Measurements from ENCODE around the gene SMIM38.

SMIM38 gene

GRCh38 chr11:69115586-69116560 lies 39.9 kb upstream of the SMIM38 start:
- no peak for DNase-seq (ENCODE audit: low read depth)
- TF ChIP-seq, protein P1, sequence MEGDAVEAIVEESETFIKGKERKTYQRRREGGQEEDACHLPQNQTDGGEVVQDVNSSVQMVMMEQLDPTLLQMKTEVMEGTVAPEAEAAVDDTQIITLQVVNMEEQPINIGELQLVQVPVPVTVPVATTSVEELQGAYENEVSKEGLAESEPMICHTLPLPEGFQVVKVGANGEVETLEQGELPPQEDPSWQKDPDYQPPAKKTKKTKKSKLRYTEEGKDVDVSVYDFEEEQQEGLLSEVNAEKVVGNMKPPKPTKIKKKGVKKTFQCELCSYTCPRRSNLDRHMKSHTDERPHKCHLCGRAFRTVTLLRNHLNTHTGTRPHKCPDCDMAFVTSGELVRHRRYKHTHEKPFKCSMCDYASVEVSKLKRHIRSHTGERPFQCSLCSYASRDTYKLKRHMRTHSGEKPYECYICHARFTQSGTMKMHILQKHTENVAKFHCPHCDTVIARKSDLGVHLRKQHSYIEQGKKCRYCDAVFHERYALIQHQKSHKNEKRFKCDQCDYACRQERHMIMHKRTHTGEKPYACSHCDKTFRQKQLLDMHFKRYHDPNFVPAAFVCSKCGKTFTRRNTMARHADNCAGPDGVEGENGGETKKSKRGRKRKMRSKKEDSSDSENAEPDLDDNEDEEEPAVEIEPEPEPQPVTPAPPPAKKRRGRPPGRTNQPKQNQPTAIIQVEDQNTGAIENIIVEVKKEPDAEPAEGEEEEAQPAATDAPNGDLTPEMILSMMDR (IDR thresholded peaks at IDR 0.05; ENCODE audit: low read length, missing control alignments): no peak
- H3K4me3 ChIP-seq (replicated peaks; ENCODE audit: low read depth, low read length): no peak overlapping the region

GRCh38 chr11:69116671-69117070 lies 39.1 kb upstream of the SMIM38 start:
- no peak overlapping the region for H3K4me3 ChIP-seq (replicated peaks; ENCODE audit: low read depth, low read length)
- TF ChIP-seq, protein P1 (IDR thresholded peaks at IDR 0.05; ENCODE audit: low read length, missing control alignments): no peak
- no peak for DNase-seq (ENCODE audit: low read depth)

DNA sequence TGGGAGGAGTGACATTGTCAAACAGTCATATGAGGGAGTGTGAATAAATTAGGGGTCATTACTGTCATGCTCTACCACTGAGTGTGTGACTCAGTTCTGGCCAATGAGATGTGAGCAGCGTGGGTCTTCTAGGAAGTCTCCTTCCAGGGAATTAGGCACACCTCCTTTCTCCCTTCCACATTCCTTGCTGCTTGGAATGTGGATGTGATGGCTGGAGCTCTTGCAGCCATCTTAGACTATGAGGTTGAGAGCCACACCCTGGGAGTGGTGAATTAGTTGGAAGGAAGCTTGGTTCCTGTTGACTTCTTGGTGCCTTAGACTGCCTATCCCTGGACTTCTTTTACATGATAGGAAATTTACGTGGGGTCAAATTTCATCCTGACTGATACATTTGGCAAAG lies 36.5 kb upstream of the SMIM38 start:
- H3K4me3 ChIP-seq (replicated peaks; ENCODE audit: low read depth, low read length): no peak overlapping the region
- DNase-seq (ENCODE audit: low read depth): no peak
- TF ChIP-seq, protein P1 (IDR thresholded peaks at IDR 0.05; ENCODE audit: low read length, missing control alignments): no peak

GRCh38 chr11:69120096-69120875 lies 35.4 kb upstream of the SMIM38 start:
- TF ChIP-seq, protein P1 (IDR thresholded peaks at IDR 0.05; ENCODE audit: low read length, missing control alignments): no peak
- H3K4me3 ChIP-seq (replicated peaks; ENCODE audit: low read depth, low read length): no peak overlapping the region
- no peak for DNase-seq (ENCODE audit: low read depth)

DNA sequence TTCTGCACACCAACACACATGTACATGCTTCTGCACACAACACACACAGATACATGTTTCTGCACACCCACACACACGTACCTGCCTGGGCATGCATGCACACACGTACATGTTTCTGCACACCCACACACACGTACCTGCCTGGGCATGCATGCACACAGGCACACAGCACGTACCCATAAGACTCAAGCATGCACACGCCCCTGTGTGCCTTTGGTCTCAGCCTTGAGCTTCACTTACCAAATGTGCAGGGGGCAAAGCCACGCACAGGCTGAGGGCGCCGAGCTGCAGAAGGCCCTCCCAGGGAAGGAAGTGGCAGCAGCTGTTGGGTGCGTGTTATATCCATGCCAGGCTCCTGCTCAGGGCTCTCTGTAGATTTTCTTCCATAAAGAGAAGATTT lies 34.7 kb upstream of the SMIM38 start:
- no peak overlapping the region for H3K4me3 ChIP-seq (replicated peaks; ENCODE audit: low read depth, low read length)
- DNase-seq (ENCODE audit: low read depth): no peak
- TF ChIP-seq, protein P1 (IDR thresholded peaks at IDR 0.05; ENCODE audit: low read length, missing control alignments): no peak

GRCh38 chr11:69121621-69122325 lies 34.0 kb upstream of the SMIM38 start:
- H3K4me3 ChIP-seq (replicated peaks; ENCODE audit: low read depth, low read length): no peak overlapping the region
- TF ChIP-seq, protein P1 (IDR thresholded peaks at IDR 0.05; ENCODE audit: low read length, missing control alignments): no peak
- DNase-seq (ENCODE audit: low read depth): no peak

Measured in fibroblast of pulmonary artery (primary cell).